Medulla oblongata (tissue), 1 donor: ENCODE measurements around the gene PITPNM2.

Experiments
- DNase-seq: peaks from one replicate; pipeline ENCODE4 v3.0.0-alpha.2; 2015; ENCODE audit errors: extremely low spot score

PITPNM2 gene

DNA sequence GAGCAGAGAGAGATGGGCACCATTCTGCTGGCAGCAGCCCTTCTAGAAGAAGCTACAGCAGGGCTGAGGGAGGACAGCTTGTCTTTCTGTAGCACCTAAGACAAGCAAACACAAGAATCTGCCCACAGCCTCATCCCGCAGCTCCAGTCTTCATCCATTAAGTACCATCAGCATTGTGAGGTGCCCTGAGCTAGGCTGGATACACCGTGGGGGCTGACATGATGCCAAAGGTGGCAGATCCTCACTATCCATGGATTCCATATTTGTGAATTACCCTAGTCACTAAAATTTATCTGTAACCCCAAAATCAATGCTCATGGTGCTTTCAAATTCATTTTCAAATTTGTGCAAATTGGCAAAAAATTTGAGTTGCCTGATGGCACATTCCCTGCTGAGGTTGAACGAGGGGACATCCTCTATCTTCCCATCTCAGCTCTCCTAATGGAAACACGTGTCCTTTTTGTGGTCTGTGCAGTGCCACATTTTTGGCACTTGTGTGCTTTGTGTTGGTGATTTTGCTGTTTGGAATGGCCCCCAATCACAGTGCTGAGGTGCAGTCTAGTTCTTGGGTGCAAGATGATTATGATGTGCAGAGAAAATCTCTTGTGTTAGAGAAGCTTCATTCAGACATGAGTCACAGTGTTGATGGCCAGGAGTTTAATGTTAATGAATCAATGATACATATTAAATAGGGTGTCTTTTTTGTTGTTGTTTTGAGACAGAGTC, 7.0 kb downstream of the PITPNM2 start:
- no peak for DNase-seq

DNA sequence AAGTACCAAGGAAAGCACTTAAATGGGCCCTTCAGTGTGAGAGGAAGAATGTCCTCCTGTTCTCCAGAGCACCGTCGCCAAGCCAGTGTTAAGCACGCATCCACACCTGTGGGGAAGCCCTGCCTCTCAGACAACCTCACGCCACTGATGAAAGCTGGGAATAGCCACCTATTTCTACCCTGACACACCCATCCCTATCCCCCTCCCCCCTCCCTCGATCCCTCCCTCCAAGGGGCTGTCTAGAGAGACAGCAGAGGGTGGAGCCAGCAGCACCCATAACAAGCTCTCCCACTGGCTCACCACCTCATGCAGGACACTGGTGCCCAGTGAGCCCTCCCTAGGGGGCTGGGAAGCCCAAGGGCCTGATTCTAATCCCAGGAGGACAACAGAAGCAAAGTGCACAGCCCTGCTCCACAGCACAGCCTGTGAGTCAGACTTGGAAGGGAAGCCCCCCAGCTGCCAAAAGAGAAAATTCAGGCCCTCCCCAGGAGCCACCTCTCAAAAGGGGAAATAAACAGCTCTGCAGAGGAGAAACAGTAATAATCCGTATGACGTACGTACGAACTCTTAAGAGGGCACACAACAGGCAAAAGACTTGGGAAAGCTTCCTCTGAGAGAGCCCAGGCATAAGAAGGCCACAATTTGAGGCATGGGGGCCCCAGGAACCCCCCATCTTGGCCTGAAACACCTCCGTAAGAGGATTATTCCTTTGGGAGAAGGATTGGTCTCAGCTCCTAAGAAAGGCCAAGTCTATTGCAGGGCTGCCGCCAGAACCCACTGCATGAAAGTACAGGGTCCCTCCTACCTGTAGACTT, 7.8 kb downstream of the PITPNM2 start:
- peak; percentile 37 for DNase-seq

DNA sequence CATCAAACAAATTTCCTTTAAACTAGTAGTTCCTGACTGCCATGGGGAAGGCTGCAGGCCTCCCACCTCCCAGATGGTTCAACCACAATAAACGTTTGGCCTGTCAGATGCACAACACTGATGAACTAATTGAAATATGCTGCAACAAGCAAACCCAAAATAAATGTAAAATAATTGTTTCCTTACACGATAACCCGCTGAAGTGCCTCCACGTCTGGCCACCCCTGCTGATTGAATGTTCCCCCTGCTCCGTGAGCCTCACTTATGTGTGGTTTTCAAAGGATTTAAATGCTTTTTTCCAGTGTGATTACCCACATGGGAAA, 8.4 kb downstream of the PITPNM2 start:
- DNase-seq: no peak

DNA sequence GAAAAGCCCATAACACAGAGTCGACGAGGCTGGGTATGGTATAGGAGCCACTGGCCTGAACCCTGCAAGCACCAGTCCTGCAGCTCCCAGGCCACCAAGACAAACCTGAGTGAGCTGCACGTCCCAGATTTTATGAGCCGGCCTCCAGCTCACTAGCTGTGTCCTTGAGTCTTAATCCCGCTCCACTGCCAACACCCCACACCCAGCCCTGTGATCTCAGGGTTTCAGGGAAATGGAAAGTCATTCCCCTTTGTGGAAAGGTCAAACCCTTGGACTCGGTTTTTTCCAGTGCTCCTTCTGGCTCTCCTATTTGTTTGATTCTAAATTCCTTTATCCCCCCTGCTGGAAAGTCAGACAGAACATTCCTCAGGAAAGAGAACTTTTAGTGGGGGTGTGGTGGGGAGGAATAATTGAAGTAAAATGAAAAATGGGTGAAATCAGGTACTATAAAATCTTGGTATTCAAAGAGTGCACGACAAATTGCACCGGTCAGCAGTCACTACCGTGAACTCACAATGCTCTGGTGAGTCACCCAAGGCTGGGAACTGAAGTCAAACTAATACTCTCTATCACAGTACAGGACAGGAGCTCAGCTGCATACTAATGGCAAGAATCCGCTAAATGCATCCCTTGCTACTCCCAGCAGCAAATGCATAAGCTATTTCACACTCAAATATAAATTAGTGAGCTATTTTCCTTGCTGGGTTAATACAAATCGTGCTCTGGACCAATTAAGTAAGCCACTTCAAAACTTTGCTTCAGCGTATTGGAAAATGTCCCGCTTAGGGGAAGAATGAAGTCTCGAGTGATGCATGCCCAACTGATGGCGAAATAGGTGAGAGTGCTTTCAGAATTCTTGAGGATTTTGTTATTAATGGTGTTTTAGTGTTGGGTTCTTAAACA, 9.0 kb downstream of the PITPNM2 start:
- peak; percentile 54 for DNase-seq

DNA sequence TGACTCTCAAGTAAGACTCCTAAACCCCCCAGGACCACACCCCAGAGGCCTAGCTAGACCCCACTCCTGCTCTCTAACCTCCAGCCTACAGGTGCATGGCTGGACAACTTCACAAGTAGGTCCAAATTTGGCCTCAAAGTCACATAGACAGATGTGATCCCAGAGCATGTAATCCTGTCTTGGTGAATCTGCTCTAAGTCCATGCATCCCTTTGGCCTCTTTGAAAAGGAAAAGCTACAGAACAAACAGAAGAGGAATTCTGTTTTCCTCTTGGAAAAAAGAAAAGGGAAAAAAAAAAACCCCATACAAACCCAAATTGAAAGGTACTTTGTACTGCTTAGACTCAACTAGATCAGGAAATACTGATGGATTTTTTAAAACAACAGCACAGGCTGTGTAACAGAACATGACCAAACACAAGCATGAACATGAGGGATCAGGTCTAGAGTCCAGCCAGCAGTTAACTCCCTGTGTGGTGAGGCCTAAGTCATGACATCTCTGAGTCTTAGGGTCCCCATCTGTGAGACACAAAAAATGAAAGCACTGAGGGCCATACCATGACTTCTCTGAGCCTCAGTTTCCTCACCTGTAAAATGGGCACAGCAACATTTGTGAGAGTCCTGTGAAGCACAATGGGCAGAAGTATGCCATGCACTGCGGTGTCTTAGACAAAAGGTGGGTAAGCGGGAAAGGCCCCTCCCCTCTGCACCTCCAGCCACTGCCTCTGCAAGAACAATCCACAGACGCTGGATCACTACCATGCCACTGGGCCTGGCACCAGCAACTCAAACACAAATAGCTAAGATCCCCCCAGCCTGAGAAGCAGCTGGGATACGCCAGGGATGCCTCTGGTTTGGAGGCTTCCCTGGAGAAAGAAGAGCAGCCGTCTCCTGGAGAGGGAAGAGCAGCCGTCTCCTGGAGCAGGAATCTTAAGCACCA, 9.9 kb downstream of the PITPNM2 start:
- DNase-seq: no peak

DNA sequence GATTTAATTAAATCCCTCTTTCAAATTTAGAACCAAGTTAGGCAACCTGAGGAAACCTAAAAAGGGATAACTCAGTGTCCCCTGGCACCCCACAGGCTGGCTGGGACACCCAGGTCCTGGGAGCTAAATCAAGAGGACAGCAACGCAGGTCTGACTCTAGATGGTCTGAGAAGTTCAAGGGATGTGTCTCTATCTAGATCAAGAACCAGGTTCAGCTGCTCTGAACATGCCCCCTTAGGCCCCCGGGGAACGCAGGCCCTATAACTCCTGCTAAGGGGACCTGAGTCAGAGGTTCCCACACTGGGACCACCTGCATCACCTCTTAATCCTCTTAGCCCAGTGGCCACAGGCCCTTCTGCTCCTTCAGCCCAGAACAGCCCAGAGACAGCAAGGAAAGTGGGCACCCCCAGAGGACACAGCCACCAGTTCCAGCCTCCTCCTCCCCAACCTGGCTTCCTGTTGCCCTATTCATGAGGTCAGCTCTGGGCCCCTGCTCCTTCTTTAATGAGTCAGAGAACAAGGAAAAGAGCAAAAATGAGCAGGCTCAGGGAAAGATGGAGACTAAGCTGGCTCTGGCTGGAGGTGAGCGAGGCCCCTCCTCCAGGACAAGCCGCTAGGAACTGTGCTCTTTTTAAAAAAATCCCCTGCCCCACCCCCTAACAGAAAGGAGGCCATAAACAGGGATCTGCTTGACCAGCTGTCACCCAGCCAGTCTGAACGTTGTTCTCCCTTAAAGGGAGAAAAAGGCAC, 10.8 kb downstream of the PITPNM2 start:
- no peak for DNase-seq

DNA sequence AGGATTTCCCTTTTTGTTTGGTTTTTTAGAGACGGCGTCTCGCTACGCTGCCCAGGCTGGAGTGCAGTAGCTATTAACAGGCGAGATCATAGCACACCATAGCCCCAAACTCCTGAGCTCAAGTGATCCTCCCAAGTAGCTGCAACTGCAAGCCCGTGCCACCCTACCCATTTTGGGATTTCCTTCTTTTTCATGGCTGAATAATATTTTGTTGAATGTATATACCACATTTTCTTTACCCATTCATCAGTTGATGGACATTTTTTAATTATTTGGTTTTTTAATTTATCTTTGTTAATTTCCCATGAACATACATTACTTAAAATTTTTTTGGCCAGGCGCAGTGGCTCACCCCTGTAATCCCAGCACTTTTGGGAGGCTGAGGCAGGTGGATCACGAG, 15.2 kb downstream of the PITPNM2 start:
- no peak for DNase-seq

DNA sequence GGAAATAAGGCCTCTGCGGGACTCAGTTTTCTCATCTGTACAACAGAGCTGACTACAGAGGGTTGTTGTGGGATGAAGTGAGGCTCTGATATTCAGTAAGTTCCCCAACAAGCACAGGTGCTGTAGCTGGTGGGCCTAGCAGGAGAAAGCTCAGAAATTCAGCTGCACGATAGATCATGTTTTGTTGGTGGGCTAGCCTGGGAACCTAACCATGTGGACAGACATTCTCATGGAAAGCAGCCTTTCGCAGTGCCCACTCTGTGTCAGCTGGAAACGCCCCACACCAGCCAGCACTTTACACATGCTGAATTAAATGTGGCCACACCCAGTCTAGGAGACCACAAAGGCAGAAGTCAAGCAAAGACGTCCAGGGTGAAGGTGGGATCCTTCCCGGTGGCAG, 16.1 kb downstream of the PITPNM2 start:
- no peak for DNase-seq

DNA sequence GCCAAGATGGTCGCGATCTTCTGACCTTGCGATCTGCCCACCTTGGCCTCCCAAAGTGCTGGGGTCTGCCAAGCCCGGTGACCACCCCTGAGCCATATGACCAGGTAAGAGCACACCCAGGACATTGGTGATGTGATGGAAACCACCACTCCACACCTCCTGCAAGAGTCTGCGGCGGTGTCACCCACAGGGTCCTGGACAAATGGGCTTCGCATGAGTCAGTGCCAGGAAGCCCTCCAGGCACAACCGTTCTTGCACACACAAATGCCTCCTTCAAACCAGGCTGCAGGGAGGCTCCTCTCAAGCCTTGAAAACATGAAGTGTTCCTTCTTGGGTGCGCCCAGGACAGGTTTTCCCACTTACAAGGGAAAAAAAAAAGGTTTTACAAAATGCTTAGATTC, 16.6 kb downstream of the PITPNM2 start:
- no peak for DNase-seq

DNA sequence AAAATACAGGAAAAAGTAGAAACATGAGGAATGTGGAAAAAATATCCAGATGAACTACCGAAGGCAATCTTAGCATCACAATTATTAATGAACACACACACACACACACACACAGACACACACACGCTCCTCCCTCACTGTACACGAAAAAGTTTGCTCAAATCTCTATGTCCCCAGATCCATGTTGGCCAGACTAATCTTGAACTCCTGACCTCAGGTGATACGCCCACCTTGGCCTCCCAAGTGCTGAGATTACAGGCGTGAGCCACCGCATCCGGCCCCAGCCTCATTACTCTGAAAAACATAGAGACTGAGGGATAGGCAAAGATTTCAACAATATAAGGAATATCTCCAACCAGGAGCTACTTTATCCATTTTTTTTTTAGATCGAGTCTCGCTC, 17.2 kb downstream of the PITPNM2 start:
- no peak for DNase-seq

DNA sequence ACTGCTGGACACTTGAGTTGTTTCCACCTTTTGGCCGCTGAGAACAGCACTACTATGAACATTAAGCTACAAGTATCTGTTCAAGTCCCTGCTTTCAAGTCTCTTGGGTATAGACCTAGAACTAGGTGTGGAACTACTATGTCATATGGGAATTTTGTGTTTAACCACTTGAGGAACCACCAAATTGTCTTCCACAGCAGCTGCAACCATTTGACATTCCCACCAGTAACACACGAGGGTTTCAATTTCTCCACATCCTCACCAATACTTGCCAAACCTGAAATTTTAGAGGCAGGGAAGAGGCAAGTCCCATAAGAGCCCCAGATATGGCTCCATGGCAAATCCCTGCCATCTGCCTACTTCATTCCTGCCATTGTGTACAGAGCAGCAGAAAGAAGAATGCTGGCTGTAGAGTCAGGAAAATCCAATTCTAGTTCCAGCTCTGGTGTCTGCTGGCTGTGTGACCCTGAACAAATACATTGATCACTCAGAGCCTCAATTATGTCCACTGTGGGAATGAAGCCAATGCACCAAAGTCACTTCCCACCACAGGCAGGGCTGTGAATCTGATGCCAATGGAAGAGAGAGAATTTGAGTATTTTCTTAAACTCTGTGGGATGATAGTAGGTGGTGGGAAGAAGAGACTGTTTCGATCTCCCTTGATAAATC, 17.8 kb downstream of the PITPNM2 start:
- no peak for DNase-seq

DNA sequence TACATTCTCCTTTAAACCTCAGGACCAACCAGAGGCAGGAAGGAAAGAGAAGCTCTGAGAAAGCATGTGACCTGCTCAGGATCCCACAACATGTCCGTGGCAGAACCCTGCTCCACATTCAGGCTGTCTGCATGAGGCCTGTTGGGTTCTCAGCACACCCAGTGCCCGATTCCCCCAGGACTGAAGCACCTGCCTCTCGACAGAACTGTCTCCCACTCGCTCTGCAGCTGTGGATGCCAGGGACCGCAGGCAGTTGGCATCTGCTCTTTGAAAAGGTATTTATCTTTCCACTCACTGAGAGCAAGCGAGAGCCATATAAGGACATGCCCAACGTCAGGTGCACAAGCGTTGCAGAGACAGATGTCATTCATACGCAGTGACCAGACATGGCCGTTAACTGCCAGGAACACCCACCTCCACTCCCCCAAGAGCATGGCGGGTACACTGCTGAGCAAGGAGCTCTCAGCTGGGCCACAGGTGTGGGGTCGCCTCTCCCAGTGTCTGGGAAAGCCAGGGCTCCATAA, 18.9 kb downstream of the PITPNM2 start:
- no peak for DNase-seq

DNA sequence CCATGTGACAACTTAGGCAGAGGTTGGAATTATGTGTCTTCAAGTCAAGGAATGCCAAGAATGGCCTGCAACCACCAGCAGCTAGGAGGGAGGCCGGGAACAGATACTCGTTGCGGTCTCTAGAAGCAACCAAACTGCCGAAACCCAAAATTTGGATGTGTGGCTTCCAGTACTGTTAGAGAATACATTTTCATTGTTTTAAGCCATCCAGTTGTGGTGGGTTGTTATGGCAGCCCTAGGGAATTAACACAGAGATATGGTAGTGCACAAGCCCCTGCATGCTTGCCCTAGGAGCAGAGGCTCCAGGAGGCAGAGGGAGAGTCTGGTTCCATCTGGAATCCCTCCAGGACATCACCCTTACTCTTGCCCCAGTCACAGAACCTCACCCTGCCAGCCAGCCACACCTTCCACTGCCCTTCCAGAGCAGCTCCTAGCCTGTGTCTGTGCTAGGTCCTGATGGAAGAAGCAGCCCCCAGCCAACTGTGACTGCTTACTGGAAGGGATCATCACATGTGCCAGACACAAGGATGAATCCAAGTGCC, 19.5 kb downstream of the PITPNM2 start:
- no peak for DNase-seq

DNA sequence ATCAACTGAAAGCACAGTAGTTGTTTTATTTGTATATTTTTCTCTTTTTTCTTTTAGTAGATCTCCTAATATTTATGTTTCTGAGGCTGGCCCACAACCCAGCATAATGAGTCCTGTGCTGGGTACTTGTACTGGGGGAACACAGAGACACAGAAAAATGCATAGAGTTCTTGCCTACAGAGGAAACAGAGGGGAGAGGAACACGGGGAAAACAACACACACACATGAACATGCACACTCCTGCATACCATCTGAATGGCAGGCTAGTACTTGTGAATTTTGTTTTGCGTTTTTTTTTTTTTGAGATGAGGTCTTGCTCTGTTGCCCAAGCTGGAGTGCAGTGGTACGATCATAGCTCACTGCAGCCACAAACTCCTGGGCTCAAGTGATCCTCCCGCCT, 21.3 kb downstream of the PITPNM2 start:
- no peak for DNase-seq

DNA sequence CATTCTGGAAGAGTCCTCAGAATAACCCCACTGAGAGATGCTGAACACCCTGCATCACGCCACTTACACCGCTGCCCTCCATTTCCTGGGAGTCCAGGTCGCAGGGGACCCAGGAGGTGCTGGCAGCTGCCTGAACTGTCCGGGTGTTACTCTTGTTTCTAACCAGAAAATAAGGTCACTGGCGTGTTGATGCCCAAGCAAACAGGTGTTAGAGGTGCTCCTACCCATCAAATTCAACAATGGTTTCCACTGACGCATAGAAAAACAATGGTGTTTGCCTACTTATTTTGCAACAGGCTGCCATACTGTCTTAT, 23.8 kb downstream of the PITPNM2 start:
- DNase-seq: no peak

DNA sequence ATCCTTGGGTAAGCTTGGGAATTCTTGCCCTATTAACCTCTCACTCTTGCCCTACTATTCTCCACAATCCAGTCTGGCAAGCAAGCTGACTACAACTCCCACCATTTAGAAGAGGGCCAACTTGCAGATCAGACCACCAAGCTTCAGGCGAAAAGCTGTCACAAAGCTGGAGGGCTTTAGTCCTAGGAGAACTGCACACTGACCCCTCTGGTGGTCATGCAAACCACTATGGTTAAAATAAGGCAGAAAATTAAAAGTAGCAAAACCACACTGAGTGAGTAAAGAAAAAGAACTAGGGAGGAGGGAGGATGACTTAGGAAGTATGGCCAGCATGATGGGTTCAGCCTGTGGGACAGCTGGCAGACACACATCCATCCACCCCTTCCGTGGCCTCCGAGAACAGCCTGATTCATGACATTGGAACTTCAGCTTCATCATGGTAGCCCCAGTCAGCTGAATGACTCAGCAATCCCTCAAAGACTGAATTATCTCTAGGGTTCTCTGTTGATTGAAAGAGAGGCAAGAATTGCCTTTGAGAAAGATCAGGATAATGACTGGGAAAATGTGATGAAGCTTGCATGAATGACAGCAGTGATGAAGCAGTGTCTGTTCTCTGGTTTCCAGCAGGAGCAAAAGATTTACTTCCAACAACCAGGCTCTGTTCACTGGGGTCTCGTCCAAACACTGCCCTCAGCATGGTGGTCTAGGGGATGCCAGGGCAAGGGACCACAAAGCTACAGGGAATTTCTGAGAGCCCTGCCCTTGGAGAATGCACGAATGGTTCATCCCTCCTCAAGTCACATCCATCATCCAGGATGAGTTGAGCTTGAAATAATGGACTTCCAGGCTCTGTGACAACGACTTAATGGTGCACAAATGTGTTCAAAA, 24.4 kb downstream of the PITPNM2 start:
- DNase-seq: no peak

DNA sequence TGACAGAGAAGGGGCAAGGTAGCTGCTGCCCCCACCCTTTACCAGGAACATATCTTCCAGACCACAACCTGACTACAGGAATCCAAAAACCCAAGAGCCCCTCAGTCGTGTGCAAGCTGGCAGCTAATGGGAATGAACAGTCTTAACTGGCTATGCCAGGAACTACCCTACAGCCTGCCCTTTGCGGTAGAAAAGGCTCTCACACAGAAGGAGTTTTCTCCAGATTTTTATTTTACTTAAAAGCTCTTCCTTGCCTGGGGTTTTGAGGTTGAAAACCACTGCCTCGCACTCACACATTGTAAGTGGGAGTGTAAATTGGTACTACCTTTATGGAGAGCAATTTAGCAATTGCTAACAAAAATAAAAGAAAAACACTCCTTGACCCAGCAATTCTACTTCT, 28.3 kb downstream of the PITPNM2 start:
- no peak for DNase-seq

DNA sequence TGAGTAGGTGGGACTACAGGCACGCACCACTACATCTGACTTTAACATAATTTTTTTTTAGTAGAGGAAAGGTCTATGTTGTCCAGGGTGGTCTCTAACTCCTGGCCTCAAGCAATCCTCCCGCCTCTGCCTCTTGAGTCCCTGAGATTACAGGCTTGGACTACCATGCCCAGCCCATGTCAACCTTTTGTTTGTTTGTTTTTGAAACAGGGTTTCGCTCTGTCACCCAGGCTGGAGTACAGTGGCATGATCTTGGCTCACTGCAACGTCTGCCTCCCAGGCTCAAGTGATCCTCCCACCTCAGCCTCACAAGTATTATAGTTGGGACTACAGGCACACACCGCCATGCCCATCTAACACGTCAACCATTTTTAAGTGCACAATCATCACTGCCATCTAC, 29.2 kb downstream of the PITPNM2 start:
- DNase-seq: no peak
